Ishikawa (cell line): ENCODE data around the gene APOBEC3H.

Experiments
- CEBPB ChIP-seq: IDR thresholded peaks from 2 replicates; pipeline ENCODE4 v1.6.1; 2012
- CREB1 ChIP-seq: IDR thresholded peaks from 2 replicates; pipeline ENCODE4 v1.6.1; 2012; ENCODE audit warnings: low read depth
- EGR1 ChIP-seq: IDR thresholded peaks from 2 replicates; pipeline ENCODE4 v1.6.1; 2012
- EP300 ChIP-seq: IDR thresholded peaks from 2 replicates; pipeline ENCODE4 v1.6.1; 2012; ENCODE audit warnings: borderline replicate concordance
- FOXM1 ChIP-seq: IDR thresholded peaks from 2 replicates; pipeline ENCODE4 v1.6.1; 2012; ENCODE audit warnings: low read depth, borderline replicate concordance
- MAX ChIP-seq: IDR thresholded peaks from 2 replicates; pipeline ENCODE4 v1.6.1; 2012
- NFIC ChIP-seq: IDR thresholded peaks from 2 replicates; pipeline ENCODE4 v1.6.1; 2012
- RAD21 ChIP-seq: IDR thresholded peaks from 2 replicates; pipeline ENCODE4 v1.6.1; 2012; ENCODE audit warnings: low read depth
- REST ChIP-seq: IDR thresholded peaks from 2 replicates; pipeline ENCODE4 v1.6.1; 2012; ENCODE audit warnings: low read depth, mild to moderate bottlenecking
- TAF1 ChIP-seq: IDR thresholded peaks from 2 replicates; pipeline ENCODE4 v1.6.1; 2012; ENCODE audit warnings: low read depth, mild to moderate bottlenecking
- TCF12 ChIP-seq: IDR thresholded peaks from 2 replicates; pipeline ENCODE4 v1.6.1; 2012; ENCODE audit warnings: low read depth
- TEAD4 ChIP-seq: IDR thresholded peaks from 2 replicates; pipeline ENCODE4 v1.6.1; 2012
- USF1 ChIP-seq: IDR thresholded peaks from 2 replicates; pipeline ENCODE4 v1.6.1; 2012
- YY1 ChIP-seq: IDR thresholded peaks from 2 replicates; pipeline ENCODE4 v1.6.1; 2012; ENCODE audit warnings: low read depth
- ZBTB7A ChIP-seq: IDR thresholded peaks from 2 replicates; pipeline ENCODE4 v1.6.1; 2012; ENCODE audit warnings: low read depth

APOBEC3H gene

GRCh38 chr22:39130152-39130704 is 33.2 kb downstream of the APOBEC3H start:
- TF ChIP-seq FOXM1 (no peak), REST (no peak), EGR1 (no peak), RAD21 (no peak)

GRCh38 chr22:39130892-39131855 is 34.1 kb downstream of the APOBEC3H start:
- TF ChIP-seq YY1 = no peak
- TF ChIP-seq TAF1 = no peak
- no peak for TF ChIP-seq USF1
- no peak for TF ChIP-seq NFIC
- TF ChIP-seq TEAD4 = no peak
- TF ChIP-seq TCF12 = no peak
- no peak for TF ChIP-seq FOXM1
- no peak for TF ChIP-seq ZBTB7A
- no peak for TF ChIP-seq CEBPB
- no peak for TF ChIP-seq RAD21
- TF ChIP-seq EP300 = no peak
- TF ChIP-seq EGR1 = no peak
- no peak for TF ChIP-seq REST
- TF ChIP-seq MAX = no peak
- TF ChIP-seq CREB1 = no peak

- TF ChIP-seq REST (no peak), TCF12 (no peak), MAX (no peak), FOXM1 (no peak), USF1 (no peak), NFIC (no peak), YY1 (no peak), TAF1 (no peak), EGR1 (no peak), EP300 (no peak), TEAD4 (no peak), CREB1 (no peak), ZBTB7A (no peak), CEBPB (no peak), RAD21 (no peak)
These were observed 35.2 kb downstream of the APOBEC3H start for GRCh38 chr22:39132281-39132680.

GRCh38 chr22:39132871-39133524 is 36.0 kb downstream of the APOBEC3H start:
- no peak for TF ChIP-seq CEBPB
